RWPE1 (cell line): ENCODE data around the gene C1R.
"Not testable (repeated sequence)": the region's sequence is repeated elsewhere in the genome, so short reads cannot be mapped to it uniquely, and the experiment has no call there.

Experiments
- CTCF ChIA-PET: fragments of 350-600 bp; sonication (Branson Sonifier 250); formaldehyde crosslinking; extraction: SDS; loops from one replicate; lab custom pipeline; 2021; lab: Yijun Ruan, JAX
- POLR2A ChIA-PET: fragments of 400-600 bp; formaldehyde crosslinking; extraction: SDS; loops from one replicate; lab custom pipeline; 2020; ENCODE audit warnings: antibody characterized with exemption; ENCODE audit not compliant: low non-redundant PET; lab: Yijun Ruan, JAX
- DNase-seq: peaks from one replicate; pipeline ENCODE4 v3.0.0; 2012; ENCODE audit warnings: low spot score
- H3K27ac ChIP-seq: fragments of 450-650 bp; 2 replicates; pipeline ENCODE4 v1.5.1; 2017
- TF ChIP-seq, protein P1 (sequence below): fragments of 450-650 bp; conservative IDR thresholded peaks from 2 replicates; pipeline ENCODE4 v1.5.1; 2017; ENCODE audit warnings: low read depth, mild to moderate bottlenecking

The C1R gene

GRCh38 chr12:7042842-7043241, 49.4 kb downstream of the C1R start:
- peak; percentile 16 for DNase-seq
- no peak overlapping the region for H3K27ac ChIP-seq
- POLR2A ChIA-PET = no interaction called here
- CTCF ChIA-PET = no interaction called here
- TF ChIP-seq, protein P1, sequence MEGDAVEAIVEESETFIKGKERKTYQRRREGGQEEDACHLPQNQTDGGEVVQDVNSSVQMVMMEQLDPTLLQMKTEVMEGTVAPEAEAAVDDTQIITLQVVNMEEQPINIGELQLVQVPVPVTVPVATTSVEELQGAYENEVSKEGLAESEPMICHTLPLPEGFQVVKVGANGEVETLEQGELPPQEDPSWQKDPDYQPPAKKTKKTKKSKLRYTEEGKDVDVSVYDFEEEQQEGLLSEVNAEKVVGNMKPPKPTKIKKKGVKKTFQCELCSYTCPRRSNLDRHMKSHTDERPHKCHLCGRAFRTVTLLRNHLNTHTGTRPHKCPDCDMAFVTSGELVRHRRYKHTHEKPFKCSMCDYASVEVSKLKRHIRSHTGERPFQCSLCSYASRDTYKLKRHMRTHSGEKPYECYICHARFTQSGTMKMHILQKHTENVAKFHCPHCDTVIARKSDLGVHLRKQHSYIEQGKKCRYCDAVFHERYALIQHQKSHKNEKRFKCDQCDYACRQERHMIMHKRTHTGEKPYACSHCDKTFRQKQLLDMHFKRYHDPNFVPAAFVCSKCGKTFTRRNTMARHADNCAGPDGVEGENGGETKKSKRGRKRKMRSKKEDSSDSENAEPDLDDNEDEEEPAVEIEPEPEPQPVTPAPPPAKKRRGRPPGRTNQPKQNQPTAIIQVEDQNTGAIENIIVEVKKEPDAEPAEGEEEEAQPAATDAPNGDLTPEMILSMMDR = no peak; the same call in 1 of the 2 replicates

GRCh38 chr12:7039403-7039802, 52.8 kb downstream of the C1R start:
- peak; percentile 54 for DNase-seq
- ChIA-PET POLR2A (no interaction called here), CTCF (no interaction called here)
- H3K27ac ChIP-seq = peak overlapping the region; percentile 71
- TF ChIP-seq, protein P1 = no peak

GRCh38 chr12:7038591-7038990, 53.7 kb downstream of the C1R start:
- H3K27ac ChIP-seq = peak overlapping the region; percentile 71
- POLR2A ChIA-PET = no interaction called here
- no peak for DNase-seq
- TF ChIP-seq, protein P1 = no peak
- CTCF ChIA-PET = interaction anchor here (1.2 kb wide), 1 partner anchor 74 kb away, joined by 3 read pairs; no protein-coding TSS in a partner anchor

DNA sequence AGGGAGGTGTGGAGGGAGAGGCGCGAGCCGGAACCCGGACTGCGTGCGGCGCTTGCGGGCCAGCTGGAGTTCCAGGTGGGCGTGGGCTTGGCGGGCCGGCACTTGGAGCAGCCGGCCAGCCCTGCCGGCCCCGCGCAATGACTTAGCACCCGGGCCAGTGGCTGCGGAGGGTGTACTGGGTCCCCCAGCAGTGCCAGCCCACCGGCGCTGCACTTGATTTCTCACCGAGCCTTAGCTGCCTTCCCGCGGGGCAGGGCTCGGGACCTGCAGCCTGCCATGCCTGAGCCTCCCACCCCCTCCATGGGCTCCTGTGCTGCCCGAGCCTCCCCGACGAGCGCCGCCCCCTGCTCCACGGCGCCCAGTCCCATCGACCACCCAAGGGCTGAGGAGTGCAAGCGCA, 54.8 kb downstream of the C1R start:
- H3K27ac ChIP-seq, DNase-seq, POLR2A ChIA-PET: not testable (repeated sequence)
- CTCF ChIA-PET = interaction anchor here (1.2 kb wide), 1 partner anchor 73 kb away, joined by 3 read pairs; no protein-coding TSS in a partner anchor

GRCh38 chr12:7035463-7035862, 56.8 kb downstream of the C1R start:
- H3K27ac ChIP-seq = no peak overlapping the region
- DNase-seq = no peak
- TF ChIP-seq, protein P1 = no peak
- CTCF ChIA-PET = no interaction called here
- POLR2A ChIA-PET = no interaction called here

- H3K27ac ChIP-seq = no peak overlapping the region
- POLR2A ChIA-PET = no interaction called here
- CTCF ChIA-PET = interaction anchor here (0.8 kb wide), 1 partner anchor 13 kb away, joined by 3 read pairs; no protein-coding TSS in a partner anchor
- TF ChIP-seq, protein P1 = no peak
- no peak for DNase-seq
Measured at GRCh38 chr12:7034464-7034863, 57.8 kb downstream of the C1R start.

- CTCF ChIA-PET = no interaction called here
- no peak for DNase-seq
- POLR2A ChIA-PET = interaction anchor here (0.5 kb wide), 1 partner anchor 25 kb away, joined by 3 read pairs; no protein-coding TSS in a partner anchor
- TF ChIP-seq, protein P1 = no peak
- no peak overlapping the region for H3K27ac ChIP-seq
Measured at GRCh38 chr12:7032990-7033389, 59.3 kb downstream of the C1R start.
